OCI-LY1 (cell line): ENCODE results near the gene DICER1.

Experiments used
- H2AFZ ChIP-seq: fragments of 200-600 bp; sonication (generic), shearing (Covaris generic); 2 replicates; pipeline ENCODE4 v1.6.0; 2014; ENCODE audit warnings: antibody characterized with exemption, mild to moderate bottlenecking, low read length
- H3F3A ChIP-seq: fragments of 200-600 bp; sonication (generic), shearing (Covaris generic); 2 replicates; pipeline ENCODE4 v1.6.0; 2014; ENCODE audit warnings: mild to moderate bottlenecking, antibody characterized with exemption, low read length, moderate library complexity; ENCODE audit not compliant: insufficient read depth
- H3K27ac ChIP-seq: fragments of 200-600 bp; sonication (generic); 2 replicates; pipeline ENCODE4 v1.5.1; 2014; ENCODE audit warnings: low read length, mixed run types, mild to moderate bottlenecking, low read depth; ENCODE audit not compliant: poor library complexity, severe bottlenecking
- H3K27me3 ChIP-seq: fragments of 200-600 bp; sonication (generic); 2 replicates; pipeline ENCODE4 v1.6.0; 2014; ENCODE audit warnings: antibody characterized with exemption, mild to moderate bottlenecking, low read length, moderate library complexity; ENCODE audit not compliant: insufficient read depth
- H3K36me3 ChIP-seq: fragments of 200-600 bp; sonication (generic); 2 replicates; pipeline ENCODE4 v1.6.1; 2014; ENCODE audit warnings: mild to moderate bottlenecking, antibody characterized with exemption, low read length, moderate library complexity, mixed read lengths; ENCODE audit not compliant: insufficient read depth
- H3K4me1 ChIP-seq: fragments of 200-600 bp; sonication (generic); 2 replicates; pipeline ENCODE4 v1.5.1; 2014; ENCODE audit warnings: mild to moderate bottlenecking, low read length, moderate library complexity; ENCODE audit not compliant: insufficient read depth, severe bottlenecking
- H3K4me2 ChIP-seq: fragments of 200-600 bp; sonication (generic), shearing (Covaris generic); 2 replicates; pipeline ENCODE4 v1.6.1; 2014; ENCODE audit warnings: low read length
- H3K4me3 ChIP-seq: fragments of 200-600 bp; sonication (generic); 2 replicates; pipeline ENCODE4 v1.5.1; 2014; ENCODE audit warnings: low read length, low read depth, mild to moderate bottlenecking, mixed read lengths; ENCODE audit not compliant: poor library complexity, severe bottlenecking
- H3K79me2 ChIP-seq: fragments of 200-600 bp; shearing (Covaris generic); 2 replicates; pipeline ENCODE4 v1.6.1; 2016; ENCODE audit warnings: mixed run types, low read length, mixed read lengths; ENCODE audit not compliant: insufficient read depth
- H3K9ac ChIP-seq: fragments of 200-600 bp; sonication (generic), shearing (Covaris generic); 2 replicates; pipeline ENCODE4 v1.6.1; 2014; ENCODE audit warnings: mild to moderate bottlenecking, low read length, mixed read lengths
- H3K9me2 ChIP-seq: fragments of 200-600 bp; sonication (generic), shearing (Covaris generic); 2 replicates; pipeline ENCODE4 v1.6.1; 2014; ENCODE audit warnings: low read depth, mild to moderate bottlenecking, low read length, mixed read lengths
- H3K9me3 ChIP-seq: fragments of 200-600 bp; shearing (Covaris generic); 2 replicates; pipeline ENCODE4 v1.6.1; 2014; ENCODE audit warnings: low read length, mixed read lengths
- H4K20me1 ChIP-seq: fragments of 200-600 bp; sonication (generic), shearing (Covaris generic); 2 replicates; pipeline ENCODE4 v1.6.0; 2016; ENCODE audit warnings: mild to moderate bottlenecking, low read length; ENCODE audit not compliant: insufficient read depth
- EZH2 ChIP-seq: fragments of 200-600 bp; sonication (generic), shearing (Covaris generic); IDR thresholded peaks from 2 replicates; pipeline ENCODE4 v1.8.0; 2017; ENCODE audit warnings: borderline replicate concordance, mixed run types, mild to moderate bottlenecking, antibody characterized with exemption, low read length, moderate library complexity, mixed read lengths
- TF ChIP-seq, protein P1 (sequence below): fragments of 200-600 bp; sonication (generic), shearing (Covaris generic); IDR thresholded peaks from 2 replicates; pipeline ENCODE4 v1.5.1; 2017; ENCODE audit warnings: mild to moderate bottlenecking, antibody characterized with exemption, low read length, moderate library complexity, mixed read lengths

The DICER1 gene

DNA sequence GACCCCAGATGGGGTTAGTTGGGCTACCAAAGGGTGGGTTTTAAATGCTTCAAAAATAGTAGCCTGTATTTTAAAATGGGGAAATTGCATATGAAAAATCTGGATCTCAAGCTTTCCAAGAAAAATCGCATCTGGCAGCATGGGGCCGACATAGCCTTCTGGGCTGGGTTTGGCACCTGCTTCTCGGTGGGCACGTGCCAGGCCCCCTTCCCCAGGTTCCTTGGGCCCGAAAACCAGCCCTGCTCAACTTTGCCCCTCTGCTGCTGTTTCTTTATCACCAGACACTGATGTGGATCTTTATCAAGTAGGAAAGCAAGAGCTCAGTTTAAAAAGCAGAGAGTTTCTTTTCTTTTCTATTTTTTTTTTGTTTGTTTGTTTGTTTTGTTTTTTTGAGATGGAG is 95.1 kb downstream of the DICER1 start:
- H3K9ac ChIP-seq = no peak overlapping the region

DNA sequence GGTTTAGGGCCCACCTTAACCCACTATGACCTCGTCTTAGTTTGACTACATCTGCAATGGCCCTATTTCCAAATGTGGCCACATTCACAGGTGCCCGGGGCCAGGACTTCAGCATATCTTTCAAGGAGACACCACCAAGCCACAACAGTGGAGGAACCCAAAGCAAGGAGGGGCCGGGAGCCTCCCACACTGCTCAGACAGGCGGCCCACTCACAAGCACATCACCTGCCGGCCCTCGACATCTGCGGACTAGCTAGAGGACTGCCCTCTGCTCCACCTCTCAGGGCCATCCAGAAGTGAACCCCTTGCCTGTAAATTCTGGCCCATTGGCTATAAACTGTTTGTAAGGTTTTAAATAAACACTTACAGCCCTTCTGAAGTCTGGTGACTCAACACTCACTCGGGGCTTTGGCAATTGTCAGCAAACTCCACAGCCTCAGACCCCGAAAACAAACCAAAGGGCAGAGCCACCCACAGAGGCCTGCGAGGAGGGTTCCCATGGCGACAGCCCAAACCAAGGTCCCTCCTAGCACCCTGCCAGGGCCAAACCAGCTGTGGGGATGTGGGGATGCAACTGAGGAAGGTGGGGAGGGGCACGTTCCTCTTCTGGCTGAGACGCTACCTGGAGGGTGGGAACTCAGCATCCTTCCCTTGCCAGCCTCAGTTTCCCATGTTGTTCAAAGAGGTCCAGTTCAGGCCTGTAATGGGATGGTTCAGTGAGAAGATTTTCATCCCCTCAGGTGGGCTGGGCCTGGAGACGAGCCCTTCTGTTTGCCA is 95.8 kb downstream of the DICER1 start:
- Histone ChIP-seq H3K27ac (no peak overlapping the region), H3K27me3 (no peaks in the 10 kb centered on the region; the same call in 1 of the 2 replicates), H3F3A (no peaks in the 10 kb centered on the region), H3K9me3 (no peaks in the 10 kb centered on the region), H4K20me1 (no peaks in the 10 kb centered on the region), H3K79me2 (no peaks in the 10 kb centered on the region), H2AFZ (no peak overlapping the region), H3K36me3 (no peaks in the 10 kb centered on the region), H3K9ac (no peak overlapping the region), H3K4me2 (no peak overlapping the region), H3K9me2 (no peaks in the 10 kb centered on the region), H3K4me3 (no peak overlapping the region), H3K4me1 (no peaks in the 10 kb centered on the region)
- no peak for TF ChIP-seq EZH2
- TF ChIP-seq, protein P1, sequence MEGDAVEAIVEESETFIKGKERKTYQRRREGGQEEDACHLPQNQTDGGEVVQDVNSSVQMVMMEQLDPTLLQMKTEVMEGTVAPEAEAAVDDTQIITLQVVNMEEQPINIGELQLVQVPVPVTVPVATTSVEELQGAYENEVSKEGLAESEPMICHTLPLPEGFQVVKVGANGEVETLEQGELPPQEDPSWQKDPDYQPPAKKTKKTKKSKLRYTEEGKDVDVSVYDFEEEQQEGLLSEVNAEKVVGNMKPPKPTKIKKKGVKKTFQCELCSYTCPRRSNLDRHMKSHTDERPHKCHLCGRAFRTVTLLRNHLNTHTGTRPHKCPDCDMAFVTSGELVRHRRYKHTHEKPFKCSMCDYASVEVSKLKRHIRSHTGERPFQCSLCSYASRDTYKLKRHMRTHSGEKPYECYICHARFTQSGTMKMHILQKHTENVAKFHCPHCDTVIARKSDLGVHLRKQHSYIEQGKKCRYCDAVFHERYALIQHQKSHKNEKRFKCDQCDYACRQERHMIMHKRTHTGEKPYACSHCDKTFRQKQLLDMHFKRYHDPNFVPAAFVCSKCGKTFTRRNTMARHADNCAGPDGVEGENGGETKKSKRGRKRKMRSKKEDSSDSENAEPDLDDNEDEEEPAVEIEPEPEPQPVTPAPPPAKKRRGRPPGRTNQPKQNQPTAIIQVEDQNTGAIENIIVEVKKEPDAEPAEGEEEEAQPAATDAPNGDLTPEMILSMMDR = no peak

More for the DNA sequence above, 95.1 kb downstream of the DICER1 start:
- Histone ChIP-seq H3K4me3 (no peak overlapping the region), H3K27me3 (no peaks in the 10 kb centered on the region; the same call in 1 of the 2 replicates), H3K9me3 (no peaks in the 10 kb centered on the region), H3F3A (no peaks in the 10 kb centered on the region), H2AFZ (no peak overlapping the region), H3K9me2 (no peaks in the 10 kb centered on the region), H3K27ac (no peak overlapping the region), H4K20me1 (no peaks in the 10 kb centered on the region), H3K79me2 (no peaks in the 10 kb centered on the region), H3K4me1 (no peaks in the 10 kb centered on the region), H3K36me3 (no peaks in the 10 kb centered on the region), H3K4me2 (no peak overlapping the region)
- TF ChIP-seq, protein P1 = no peak
- TF ChIP-seq EZH2 = no peak

DNA sequence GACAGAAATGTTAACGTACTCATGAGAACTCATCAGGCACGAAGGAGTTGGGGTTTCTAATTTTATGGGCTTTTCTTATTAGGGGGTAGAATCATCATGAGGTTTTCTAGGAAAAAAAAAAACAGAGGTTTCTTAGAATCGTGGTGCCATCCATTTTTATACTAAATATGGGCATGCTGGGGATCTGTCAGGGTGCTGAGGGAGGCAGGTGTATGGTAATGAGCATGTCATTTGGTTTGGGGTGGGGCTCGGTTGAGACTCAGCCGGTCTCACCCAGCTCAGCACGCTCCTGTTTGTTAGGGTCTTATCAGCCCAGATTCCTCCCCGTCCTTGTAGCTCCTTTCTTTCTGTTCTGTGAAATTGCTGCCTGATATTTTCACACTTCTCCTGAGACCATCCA is 98.2 kb downstream of the DICER1 start:
- no peak overlapping the region for H3K4me3 ChIP-seq
- no peak overlapping the region for H3K27ac ChIP-seq
- no peaks in the 10 kb centered on the region for H3K36me3 ChIP-seq
- no peaks in the 10 kb centered on the region for H3K79me2 ChIP-seq
- H3F3A ChIP-seq = no peaks in the 10 kb centered on the region
- no peak overlapping the region for H3K9ac ChIP-seq
- no peaks in the 10 kb centered on the region; the same call in 1 of the 2 replicates for H3K27me3 ChIP-seq
- H2AFZ ChIP-seq = no peak overlapping the region
- TF ChIP-seq, protein P1 = no peak
- no peak for TF ChIP-seq EZH2
- no peaks in the 10 kb centered on the region for H3K4me1 ChIP-seq
- H3K9me2 ChIP-seq = no peaks in the 10 kb centered on the region
- H3K4me2 ChIP-seq = no peak overlapping the region
- H4K20me1 ChIP-seq = no peaks in the 10 kb centered on the region
- no peaks in the 10 kb centered on the region for H3K9me3 ChIP-seq
